Gastrocnemius medialis (tissue), 4 donors: ENCODE results near the gene MIPOL1. TPM values are rescaled to one million over a fixed set of nuclear protein-coding genes. Genes with fewer than 3 reads are reported as not detected.

Experiments used
- ATAC-seq, 2 donors: fragments of 150-250 bp; one replicate each; pipeline ENCODE4 v1.9.1; 2016
- DNase-seq, 2 donors: peaks; one replicate each; pipeline ENCODE4 v3.0.0-alpha.2; 2019
- H3K27ac ChIP-seq, 4 donors: fragments of 200-600 bp; sonication (generic); 1 replicate in 1 of 4; 2 replicates in 3 of 4; pipeline ENCODE4 v1.5.1; 2016 to 2018; ENCODE audit warnings: mild to moderate bottlenecking in 2 of 4, moderate library complexity in 1 of 4
- H3K27me3 ChIP-seq, 3 donors: fragments of 200-600 bp; sonication (generic) in 2 of 3; 1 replicate in 1 of 3; 2 replicates in 2 of 3; pipeline versions ENCODE4 v1.5.1 to v1.6.0; 2016 to 2019; ENCODE audit warnings: mild to moderate bottlenecking in 1 of 3, moderate library complexity in 1 of 3
- H3K36me3 ChIP-seq, 2 donors: fragments of 200-600 bp; sonication (generic) in 1 of 2; one replicate each; pipeline ENCODE4 v1.5.1; 2017 to 2018
- H3K4me1 ChIP-seq, 2 donors: fragments of 200-600 bp; sonication (generic) in 1 of 2; one replicate each; pipeline ENCODE4 v1.5.1; 2016 to 2017; ENCODE audit warnings: mild to moderate bottlenecking in 2 of 2
- H3K4me3 ChIP-seq, 4 donors: fragments of 200-600 bp; sonication (generic) in 3 of 4; 1 replicate in 1 of 4; 2 replicates in 3 of 4; pipeline ENCODE4 v1.5.1; 2016 to 2019; ENCODE audit warnings: mild to moderate bottlenecking in 2 of 4
- H3K9me3 ChIP-seq, 3 donors: fragments of 200-600 bp; sonication (generic) in 2 of 3; 1 replicate in 1 of 3; 2 replicates in 2 of 3; pipeline ENCODE4 v1.5.1; 2016 to 2019
- POLR2A ChIP-seq, 2 donors: fragments of 450-650 bp; IDR thresholded peaks; one replicate each; pipeline ENCODE4 v1.6.1; 2017; ENCODE audit warnings: antibody characterized with exemption in 2 of 2, mild to moderate bottlenecking in 2 of 2, moderate library complexity in 2 of 2
- in situ Hi-C, 4 donors: fragments of 200-750 bp; cut with MboI; loops; one replicate each; pipeline versions ENCODE4 v1.15.0 to v1.8.0; 2017; ENCODE audit warnings: low sequenced_read_pairs in 4 of 4
- intact Hi-C: fragments of 100-400 bp; cut with DNase I; formaldehyde crosslinking; loops from one replicate; pipeline ENCODE4 v1.15.1; 2023; ENCODE audit warnings: low total_unique reads
- total RNA-seq, 4 donors: library from RNA; depleted of rRNA; stranded (reverse); fragments of >200 nt; gene quantifications; one replicate each; pipeline versions ENCODE4 v1.1.0 to v1.2.3, GENCODE V29; 2016
- TF ChIP-seq, protein P1 (sequence below), 5 experiments: fragments of 450-650 bp in 3 of 5; fragments of 200-600 bp in 2 of 5; sonication (generic) in 2 of 5; IDR thresholded peaks in 4 of 5; conservative IDR thresholded peaks in 1 of 5; 1 replicate in 4 of 5; 2 replicates in 1 of 5; pipeline ENCODE4 v1.5.1; 2016 to 2019; ENCODE audit warnings: antibody characterized with exemption in 5 of 5, mild to moderate bottlenecking in 3 of 5, moderate library complexity in 3 of 5

The MIPOL1 gene
- total RNA-seq, 4 donors from 2014 or later = 3.1 to 13.7 (median 4.1) TPM

DNA sequence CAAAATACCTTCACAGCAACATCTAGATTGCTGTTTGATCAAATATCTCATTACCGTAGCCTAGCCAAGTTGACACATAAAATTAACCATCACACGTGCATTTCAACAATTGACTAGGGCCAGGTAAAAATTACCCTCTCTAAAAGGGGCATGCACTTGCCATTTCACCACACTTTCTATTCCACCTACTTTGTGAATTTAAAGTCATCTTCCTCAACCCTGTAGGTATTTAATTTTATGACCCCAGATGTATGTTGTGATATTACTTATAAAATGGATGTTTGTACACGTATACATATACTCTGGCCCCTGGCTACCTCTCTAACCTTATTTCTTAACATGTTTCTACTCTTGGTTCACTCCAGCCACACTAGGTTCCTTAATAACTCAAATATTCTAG is 237.1 kb downstream of the MIPOL1 start:
- H3K4me3 ChIP-seq = no peak overlapping the region
- in situ Hi-C loops (no loop called here), intact Hi-C loops (no loop called here)
- H3K27me3 ChIP-seq = no peaks in the 10 kb centered on the region
- no peak for ATAC-seq
- H3K4me1 ChIP-seq = no peaks in the 10 kb centered on the region
- no peak overlapping the region for H3K27ac ChIP-seq
- H3K36me3 ChIP-seq = no peaks in the 10 kb centered on the region
- H3K9me3 ChIP-seq = no peaks in the 10 kb centered on the region
- DNase-seq = no peak
- TF ChIP-seq POLR2A (IDR thresholded peaks at IDR 0.05) = no peak
- TF ChIP-seq, protein P1, sequence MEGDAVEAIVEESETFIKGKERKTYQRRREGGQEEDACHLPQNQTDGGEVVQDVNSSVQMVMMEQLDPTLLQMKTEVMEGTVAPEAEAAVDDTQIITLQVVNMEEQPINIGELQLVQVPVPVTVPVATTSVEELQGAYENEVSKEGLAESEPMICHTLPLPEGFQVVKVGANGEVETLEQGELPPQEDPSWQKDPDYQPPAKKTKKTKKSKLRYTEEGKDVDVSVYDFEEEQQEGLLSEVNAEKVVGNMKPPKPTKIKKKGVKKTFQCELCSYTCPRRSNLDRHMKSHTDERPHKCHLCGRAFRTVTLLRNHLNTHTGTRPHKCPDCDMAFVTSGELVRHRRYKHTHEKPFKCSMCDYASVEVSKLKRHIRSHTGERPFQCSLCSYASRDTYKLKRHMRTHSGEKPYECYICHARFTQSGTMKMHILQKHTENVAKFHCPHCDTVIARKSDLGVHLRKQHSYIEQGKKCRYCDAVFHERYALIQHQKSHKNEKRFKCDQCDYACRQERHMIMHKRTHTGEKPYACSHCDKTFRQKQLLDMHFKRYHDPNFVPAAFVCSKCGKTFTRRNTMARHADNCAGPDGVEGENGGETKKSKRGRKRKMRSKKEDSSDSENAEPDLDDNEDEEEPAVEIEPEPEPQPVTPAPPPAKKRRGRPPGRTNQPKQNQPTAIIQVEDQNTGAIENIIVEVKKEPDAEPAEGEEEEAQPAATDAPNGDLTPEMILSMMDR (IDR thresholded peaks at IDR 0.05 in 4 of 5, conservative IDR thresholded peaks at IDR 0.05 in 1 of 5) = no peak

GRCh38 chr14:37436519-37436918 is 238.8 kb downstream of the MIPOL1 start:
- H3K27ac ChIP-seq = no peak overlapping the region
- DNase-seq = no peak
- H3K4me1 ChIP-seq = no peaks in the 10 kb centered on the region
- no peak overlapping the region for H3K4me3 ChIP-seq
- in situ Hi-C loops = no loop called here
- H3K27me3 ChIP-seq = no peaks in the 10 kb centered on the region
- TF ChIP-seq, protein P1 (IDR thresholded peaks at IDR 0.05 in 4 of 5, conservative IDR thresholded peaks at IDR 0.05 in 1 of 5) = no peak
- TF ChIP-seq POLR2A (IDR thresholded peaks at IDR 0.05) = no peak
- H3K9me3 ChIP-seq = no peaks in the 10 kb centered on the region
- intact Hi-C loops = no loop called here
- no peak for ATAC-seq
- no peaks in the 10 kb centered on the region for H3K36me3 ChIP-seq

DNA sequence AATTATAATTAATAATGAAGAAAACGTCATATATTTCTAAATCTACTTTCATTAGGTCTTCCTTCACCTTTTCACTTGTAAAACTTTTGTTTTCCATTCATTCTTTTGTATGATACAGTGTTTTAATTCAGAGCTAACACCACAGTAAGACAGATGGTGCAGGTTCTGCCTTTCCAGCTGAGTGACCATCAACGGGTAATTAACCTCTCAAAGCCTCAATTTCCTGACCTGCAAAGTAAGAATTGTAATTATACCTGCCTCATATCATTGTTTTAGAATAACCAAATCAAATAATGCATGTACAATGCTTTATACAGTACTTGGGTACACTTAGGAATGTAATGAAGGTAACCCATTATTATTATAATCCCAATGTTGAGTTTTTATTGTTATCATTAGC is 239.8 kb downstream of the MIPOL1 start:
- Histone ChIP-seq H3K36me3 (no peaks in the 10 kb centered on the region), H3K9me3 (no peaks in the 10 kb centered on the region), H3K4me1 (no peaks in the 10 kb centered on the region), H3K27ac (no peak overlapping the region), H3K27me3 (no peaks in the 10 kb centered on the region), H3K4me3 (no peak overlapping the region)
- no peak for DNase-seq
- no peak for ATAC-seq
- in situ Hi-C loops = no loop called here
- TF ChIP-seq, protein P1 (IDR thresholded peaks at IDR 0.05 in 4 of 5, conservative IDR thresholded peaks at IDR 0.05 in 1 of 5) = no peak
- TF ChIP-seq POLR2A (IDR thresholded peaks at IDR 0.05) = no peak
- intact Hi-C loops = no loop called here

DNA sequence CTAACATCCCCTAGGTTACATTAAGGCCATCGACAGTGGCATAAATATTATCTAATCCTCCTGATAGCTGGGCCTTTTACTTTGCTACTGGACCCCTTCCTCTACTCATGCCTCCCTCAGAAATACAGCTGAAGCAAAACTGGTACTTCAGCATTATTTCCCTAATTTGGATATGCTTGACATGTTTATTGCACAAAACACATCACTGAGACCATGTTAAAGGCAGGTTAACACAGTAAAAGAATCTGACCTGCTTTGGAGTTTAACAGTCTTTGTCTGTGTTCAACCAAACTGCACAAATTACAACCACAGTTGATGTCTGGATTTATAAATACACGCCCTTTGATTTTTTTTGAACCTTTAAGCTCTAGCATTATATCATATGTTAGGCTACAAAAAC is 240.7 kb downstream of the MIPOL1 start:
- H3K36me3 ChIP-seq = no peaks in the 10 kb centered on the region
- H3K27me3 ChIP-seq = no peaks in the 10 kb centered on the region
- H3K4me3 ChIP-seq = no peak overlapping the region
- no peaks in the 10 kb centered on the region for H3K4me1 ChIP-seq
- H3K27ac ChIP-seq = no peak overlapping the region
- in situ Hi-C loops (no loop called here), intact Hi-C loops (no loop called here)
- no peak for ATAC-seq
- DNase-seq = no peak
- H3K9me3 ChIP-seq = no peaks in the 10 kb centered on the region
- TF ChIP-seq POLR2A (IDR thresholded peaks at IDR 0.05) = no peak
- TF ChIP-seq, protein P1 (IDR thresholded peaks at IDR 0.05 in 4 of 5, conservative IDR thresholded peaks at IDR 0.05 in 1 of 5) = no peak

DNA sequence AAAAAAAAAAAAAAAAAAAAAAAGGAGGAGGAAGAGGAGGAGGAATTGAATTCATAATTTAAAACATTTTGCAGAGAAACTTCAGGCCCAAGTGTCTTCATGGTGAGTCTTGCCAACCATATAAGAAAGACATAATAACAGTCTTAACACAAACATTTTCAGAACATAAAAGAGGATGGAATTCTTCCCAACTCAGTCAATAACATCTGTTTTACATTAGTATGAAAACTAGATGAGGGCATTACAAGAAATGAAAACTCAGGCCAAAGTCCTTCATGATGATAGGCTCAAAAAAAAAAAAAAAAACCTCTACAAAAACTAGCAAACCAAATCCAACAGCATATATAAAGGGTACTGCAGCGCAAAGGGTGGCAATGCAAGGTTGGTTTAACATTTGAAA is 245.7 kb downstream of the MIPOL1 start:
- no peak overlapping the region for H3K4me3 ChIP-seq
- ATAC-seq = no peak
- no peaks in the 10 kb centered on the region for H3K9me3 ChIP-seq
- TF ChIP-seq, protein P1 (IDR thresholded peaks at IDR 0.05 in 4 of 5, conservative IDR thresholded peaks at IDR 0.05 in 1 of 5) = no peak
- no peak for TF ChIP-seq POLR2A (IDR thresholded peaks at IDR 0.05)
- no peaks in the 10 kb centered on the region for H3K27me3 ChIP-seq
- no peak for DNase-seq
- H3K27ac ChIP-seq = no peak overlapping the region
- in situ Hi-C loops = no loop called here
- intact Hi-C loops = no loop called here
- H3K4me1 ChIP-seq = no peaks in the 10 kb centered on the region
- no peaks in the 10 kb centered on the region for H3K36me3 ChIP-seq
